GM12864 (cell line): ENCODE measurements around the gene SPIN3.

Source experiments
- DNase-seq: peaks from one replicate; pipeline ENCODE4 v3.0.0-alpha.2; 2011; ENCODE audit warnings: low read depth
- H3K4me3 ChIP-seq: 2 replicates; pipeline ENCODE4 v1.5.1; 2011; ENCODE audit warnings: mild to moderate bottlenecking, low read depth, low read length, control low read depth
- TF ChIP-seq, protein P1 (sequence below): IDR thresholded peaks from 2 replicates; pipeline ENCODE4 v1.5.1; 2011; ENCODE audit warnings: low read depth, mild to moderate bottlenecking, moderate library complexity, low read length, control low read depth, inconsistent platforms; ENCODE audit errors: missing control alignments

Gene SPIN3

DNA sequence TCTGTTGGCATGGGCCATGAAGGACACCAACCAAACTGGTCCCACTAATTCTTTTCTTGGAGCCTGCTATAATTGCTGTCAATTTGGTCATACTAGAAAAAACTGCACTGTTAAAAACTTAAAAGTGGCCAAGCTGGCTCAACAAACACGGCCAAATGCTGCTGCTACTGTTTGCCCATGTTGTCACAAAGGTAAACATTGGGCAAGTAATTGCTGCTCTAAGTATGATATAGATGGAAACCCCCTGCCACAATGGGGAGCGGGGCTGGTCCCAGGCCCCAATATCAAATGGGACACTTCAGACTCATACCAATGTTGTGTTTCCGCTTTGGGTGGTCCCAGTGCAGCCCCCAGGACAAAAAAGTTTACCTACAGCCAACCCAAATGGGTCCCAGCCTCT, 52.1 kb downstream of the SPIN3 start:
- TF ChIP-seq, protein P1, sequence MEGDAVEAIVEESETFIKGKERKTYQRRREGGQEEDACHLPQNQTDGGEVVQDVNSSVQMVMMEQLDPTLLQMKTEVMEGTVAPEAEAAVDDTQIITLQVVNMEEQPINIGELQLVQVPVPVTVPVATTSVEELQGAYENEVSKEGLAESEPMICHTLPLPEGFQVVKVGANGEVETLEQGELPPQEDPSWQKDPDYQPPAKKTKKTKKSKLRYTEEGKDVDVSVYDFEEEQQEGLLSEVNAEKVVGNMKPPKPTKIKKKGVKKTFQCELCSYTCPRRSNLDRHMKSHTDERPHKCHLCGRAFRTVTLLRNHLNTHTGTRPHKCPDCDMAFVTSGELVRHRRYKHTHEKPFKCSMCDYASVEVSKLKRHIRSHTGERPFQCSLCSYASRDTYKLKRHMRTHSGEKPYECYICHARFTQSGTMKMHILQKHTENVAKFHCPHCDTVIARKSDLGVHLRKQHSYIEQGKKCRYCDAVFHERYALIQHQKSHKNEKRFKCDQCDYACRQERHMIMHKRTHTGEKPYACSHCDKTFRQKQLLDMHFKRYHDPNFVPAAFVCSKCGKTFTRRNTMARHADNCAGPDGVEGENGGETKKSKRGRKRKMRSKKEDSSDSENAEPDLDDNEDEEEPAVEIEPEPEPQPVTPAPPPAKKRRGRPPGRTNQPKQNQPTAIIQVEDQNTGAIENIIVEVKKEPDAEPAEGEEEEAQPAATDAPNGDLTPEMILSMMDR: no peak
- DNase-seq: no peak
- no peak overlapping the region for H3K4me3 ChIP-seq
